ENCODE measurements around the gene NPFFR1. TPM values are rescaled to one million over a fixed set of nuclear protein-coding genes. Genes with fewer than 3 reads are reported as not detected.
A peak's percentile ranks its signal among the peaks of the same experiment; 100 is the strongest.

The NPFFR1 gene
- total RNA-seq, 2 donors from 2014 or later, result 0.14 TPM; not detected in 1

DNA sequence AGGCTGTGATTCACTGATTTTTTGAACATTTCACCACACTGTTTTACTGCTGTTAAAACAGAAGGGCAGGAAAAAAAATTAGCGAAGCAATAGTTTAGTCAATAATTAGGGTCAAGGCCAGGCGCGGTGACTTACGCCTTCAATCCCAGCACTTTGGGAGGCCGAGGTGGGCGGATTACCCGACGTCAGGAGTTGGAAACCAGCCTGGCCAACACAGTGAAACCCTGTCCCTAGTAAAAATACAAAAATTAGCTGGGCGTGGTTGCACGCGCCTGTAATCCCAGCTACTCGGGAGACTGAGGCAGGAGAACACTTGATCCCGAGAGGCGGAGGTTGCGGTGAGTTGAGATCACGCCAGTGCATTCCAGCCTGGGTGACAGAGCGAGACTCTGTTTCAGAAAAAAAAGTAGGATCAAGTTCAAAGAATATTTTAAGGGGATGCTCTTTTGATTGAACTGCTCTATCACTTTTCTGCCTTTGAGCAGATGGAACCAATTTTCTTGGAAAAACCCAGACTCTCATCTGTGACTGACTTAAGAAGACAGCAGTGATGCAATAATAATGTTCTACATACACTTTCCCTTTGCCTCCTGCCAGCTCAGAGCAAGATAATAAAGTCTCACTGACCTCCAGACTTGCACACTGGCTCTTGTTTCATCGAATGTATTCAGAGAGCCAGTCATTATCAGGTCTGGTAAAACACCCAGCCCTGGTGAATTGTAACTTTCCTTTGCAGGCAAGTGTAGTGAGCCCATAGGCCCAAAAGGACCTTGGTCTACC, 48.9 kb downstream of the NPFFR1 start:
- H3K36me3 ChIP-seq, result no peaks in the 10 kb centered on the region
- H3K9me3 ChIP-seq, result no peaks in the 10 kb centered on the region
- TF ChIP-seq CTCF (IDR thresholded peaks at IDR 0.05), result no peak
- H3K27me3 ChIP-seq (replicated peaks; ENCODE audit: insufficient read depth), result no peaks in the 10 kb centered on the region
- no peak for DNase-seq (ENCODE audit: low spot score)
- ATAC-seq (ENCODE audit: insufficient number of reproducible peaks, low FRiP score, low read depth), result no peak
- H3K27ac ChIP-seq, result no peak overlapping the region
- H3K4me1 ChIP-seq (ENCODE audit: control insufficient read depth in 1 of 2, low read depth in 2 of 2), result peaks cover 0 to 11% of the 10 kb centered on the region in 2 donors
- H3K4me3 ChIP-seq, result no peak overlapping the region

- ATAC-seq (ENCODE audit: insufficient number of reproducible peaks, low FRiP score, low read depth), result no peak
- H3K27ac ChIP-seq, result peak overlapping the region; percentile 27 to 49
- H3K4me3 ChIP-seq, result peak overlapping the region; percentile 94
- TF ChIP-seq CTCF (IDR thresholded peaks at IDR 0.05), result no peak
- H3K9me3 ChIP-seq, result no peaks in the 10 kb centered on the region
- no peaks in the 10 kb centered on the region for H3K27me3 ChIP-seq (replicated peaks; ENCODE audit: insufficient read depth)
- peaks cover 0 to 11% of the 10 kb centered on the region in 2 donors for H3K4me1 ChIP-seq (ENCODE audit: control insufficient read depth in 1 of 2, low read depth in 2 of 2)
- no peaks in the 10 kb centered on the region for H3K36me3 ChIP-seq
- no peak for DNase-seq (ENCODE audit: low spot score)
Measured at GRCh38 chr10:70233939-70234300, 49.9 kb downstream of the NPFFR1 start.

GRCh38 chr10:70233109-70233938, 50.5 kb downstream of the NPFFR1 start, which contains the start of gene PPA1:
Gene PPA1, minus strand, starts transcription at chr10:70233429. Its CDS starts 102 bp downstream, at chr10:70233327.
- no peak for TF ChIP-seq CTCF (IDR thresholded peaks at IDR 0.05)
- Histone ChIP-seq H3K27ac (peak within 1 kb of the TSS; percentile 50 to 64), H3K4me1 (ENCODE audit: control insufficient read depth in 1 of 2, low read depth in 2 of 2) (peaks cover 0 to 11% of the 10 kb centered on the region in 2 donors), H3K36me3 (no peaks in the 10 kb centered on the region), H3K9me3 (no peaks in the 10 kb centered on the region), H3K4me3 (peak within 1 kb of the TSS; percentile 94), H3K27me3 (replicated peaks; ENCODE audit: insufficient read depth) (no peaks in the 10 kb centered on the region)
- ATAC-seq (ENCODE audit: insufficient number of reproducible peaks, low FRiP score, low read depth), result peak; percentile 83
- peak; percentile 93 for DNase-seq (ENCODE audit: low spot score)

DNA sequence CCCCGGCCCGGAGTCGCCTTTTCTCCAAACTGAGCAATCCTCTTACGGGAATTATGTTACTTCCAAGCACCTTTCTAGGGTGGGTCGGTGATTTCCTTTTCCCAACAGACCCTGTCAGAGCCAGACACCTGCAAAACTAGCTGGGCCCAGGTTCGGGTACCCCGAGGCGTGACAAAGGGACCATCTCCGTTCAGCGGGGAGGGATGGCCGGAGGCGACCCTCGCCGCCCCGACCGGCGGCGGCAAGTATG, 51.0 kb downstream of the NPFFR1 start:
- Histone ChIP-seq H3K27me3 (replicated peaks; ENCODE audit: insufficient read depth) (no peaks in the 10 kb centered on the region), H3K4me1 (ENCODE audit: control insufficient read depth in 1 of 2, low read depth in 2 of 2) (peaks cover 0 to 11% of the 10 kb centered on the region in 2 donors), H3K9me3 (no peaks in the 10 kb centered on the region), H3K36me3 (no peaks in the 10 kb centered on the region), H3K27ac (peak overlapping the region; percentile 50 to 64), H3K4me3 (peak overlapping the region; percentile 94)
- TF ChIP-seq CTCF (IDR thresholded peaks at IDR 0.05), result no peak
- DNase-seq (ENCODE audit: low spot score), result no peak
- ATAC-seq (ENCODE audit: insufficient number of reproducible peaks, low FRiP score, low read depth), result no peak

DNA sequence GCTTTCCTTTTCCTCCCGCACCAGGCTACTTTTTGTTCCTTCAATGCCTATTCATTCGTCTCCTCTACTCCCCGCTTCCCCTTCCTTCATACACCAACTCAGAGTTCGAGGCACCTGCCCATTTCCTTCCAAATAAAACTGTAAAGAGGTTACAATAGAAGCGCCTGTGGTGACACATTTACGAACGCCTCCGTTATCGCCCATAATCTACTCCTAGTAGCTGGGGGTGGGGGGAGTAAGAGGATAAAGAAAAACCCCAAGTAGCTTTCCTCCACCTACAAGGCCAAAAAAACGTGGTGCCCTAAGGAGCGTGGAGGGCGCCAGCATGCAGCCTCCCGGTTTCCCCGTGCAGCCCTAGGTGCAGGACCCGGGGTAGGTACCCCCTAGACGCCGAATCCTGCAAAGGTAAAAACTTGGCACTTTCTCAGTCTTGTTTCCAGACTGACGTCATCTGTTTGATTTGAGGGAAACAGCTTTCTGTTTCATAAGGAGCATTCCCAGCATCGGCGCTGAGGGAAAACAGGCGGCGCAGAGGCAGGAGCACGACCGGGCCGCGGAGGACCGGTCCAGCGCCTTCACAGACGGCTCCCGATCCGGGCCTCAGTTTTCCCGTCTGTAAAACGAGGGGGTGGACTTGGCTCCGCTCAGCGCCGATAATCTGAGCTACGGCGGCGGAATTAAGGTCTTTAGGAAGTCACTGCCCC, 51.5 kb downstream of the NPFFR1 start:
- Histone ChIP-seq H3K27me3 (replicated peaks; ENCODE audit: insufficient read depth) (no peaks in the 10 kb centered on the region), H3K27ac (peak overlapping the region; percentile 50 to 64), H3K4me1 (ENCODE audit: control insufficient read depth in 1 of 2, low read depth in 2 of 2) (peaks cover 0 to 11% of the 10 kb centered on the region in 2 donors), H3K4me3 (peak overlapping the region; percentile 94), H3K9me3 (no peaks in the 10 kb centered on the region), H3K36me3 (no peaks in the 10 kb centered on the region)
- no peak for DNase-seq (ENCODE audit: low spot score)
- no peak for ATAC-seq (ENCODE audit: insufficient number of reproducible peaks, low FRiP score, low read depth)
- TF ChIP-seq CTCF (IDR thresholded peaks at IDR 0.05), result no peak

Data from thoracic aorta (tissue), 2 donors.